BLaER1 treated with 17β-estradiol and CSF1 and Interleukin-3, amounts not matched to agents 10 nM and 100 nM (cell line): Measurements from ENCODE around the gene VDAC2.
A peak's percentile ranks its signal among the peaks of the same experiment; 100 is the strongest.
"Not testable (repeated sequence)": the region's sequence is repeated elsewhere in the genome, so short reads cannot be mapped to it uniquely, and the experiment has no call there.

Source experiments
- H3K27ac ChIP-seq, 11 experiments: shearing (Covaris generic); formaldehyde crosslinking; 2 replicates each; pipeline ENCODE4 v1.8.1; 2022
- H3K27me3 ChIP-seq, 11 experiments: shearing (Covaris generic); formaldehyde crosslinking; 2 replicates each; pipeline ENCODE4 v1.8.1; 2022
- H3K36me3 ChIP-seq, 11 experiments: shearing (Covaris generic); formaldehyde crosslinking; 2 replicates each; pipeline ENCODE4 v1.8.1; 2022
- H3K4me1 ChIP-seq, 10 experiments: shearing (Covaris generic); formaldehyde crosslinking; 2 replicates each; pipeline ENCODE4 v1.8.1; 2022
- H3K4me2 ChIP-seq, 11 experiments: shearing (Covaris generic); formaldehyde crosslinking; 2 replicates each; pipeline ENCODE4 v1.8.1; 2022
- H3K4me3 ChIP-seq, 10 experiments: shearing (Covaris generic); formaldehyde crosslinking; 2 replicates each; pipeline ENCODE4 v1.8.1; 2022
- H3K9ac ChIP-seq, 11 experiments: shearing (Covaris generic); formaldehyde crosslinking; 2 replicates each; pipeline ENCODE4 v1.8.1; 2022
- H3K9me3 ChIP-seq, 11 experiments: shearing (Covaris generic); formaldehyde crosslinking; replicated peaks in 1 of 11; 2 replicates each; pipeline ENCODE4 v1.8.1; 2022
- H4K20me1 ChIP-seq, 11 experiments: shearing (Covaris generic); formaldehyde crosslinking; 2 replicates each; pipeline ENCODE4 v1.8.1; 2022
- Cebpa-rat ChIP-seq, 11 experiments: shearing (Covaris generic); IDR thresholded peaks; 2 replicates each; pipeline ENCODE4 v1.8.1; 2022

VDAC2 gene

GRCh38 chr10:75195035-75195763 is 15.4 kb upstream of the VDAC2 start:
- H3K9me3 ChIP-seq, result no peaks in the 10 kb centered on the region
- H3K27me3 ChIP-seq, result no peaks in the 10 kb centered on the region
- no peak overlapping the region for H3K4me2 ChIP-seq
- H3K4me1 ChIP-seq, result peaks cover 0 to 21% (median 0%) of the 10 kb centered on the region in 10 experiments; a peak in 2 of 20 replicates
- no peak overlapping the region for H3K27ac ChIP-seq
- no peak overlapping the region for H3K9ac ChIP-seq
- H4K20me1 ChIP-seq, result no peaks in the 10 kb centered on the region
- H3K36me3 ChIP-seq, result peaks cover 4 to 54% (median 22%) of the 10 kb centered on the region in 11 experiments; a peak in 16 of 22 replicates
- no peak for TF ChIP-seq Cebpa-rat (IDR thresholded peaks at IDR 0.05)
- H3K4me3 ChIP-seq, result no peak overlapping the region

- H3K9me3 ChIP-seq, result no peaks in the 10 kb centered on the region
- no peak overlapping the region for H3K4me3 ChIP-seq
- H3K27me3 ChIP-seq, result no peaks in the 10 kb centered on the region
- peaks cover 2 to 50% (median 21%) of the 10 kb centered on the region in 11 experiments; a peak in 16 of 22 replicates for H3K36me3 ChIP-seq
- H3K4me1 ChIP-seq, result peaks cover 0 to 16% (median 0%) of the 10 kb centered on the region in 10 experiments; a peak in 5 of 20 replicates
- no peaks in the 10 kb centered on the region for H4K20me1 ChIP-seq
- TF ChIP-seq Cebpa-rat (IDR thresholded peaks at IDR 0.05), result no peak
- H3K9ac ChIP-seq, result no peak overlapping the region
- H3K27ac ChIP-seq, result no peak overlapping the region
- no peak overlapping the region for H3K4me2 ChIP-seq
Observed at GRCh38 chr10:75197066-75197465, 13.5 kb upstream of the VDAC2 start.

- Histone ChIP-seq H3K36me3 (peaks cover 0 to 42% (median 13%) of the 10 kb centered on the region in 11 experiments; a peak in 15 of 22 replicates), H3K9ac (no peak overlapping the region), H3K27ac (no peak overlapping the region), H3K27me3 (no peaks in the 10 kb centered on the region), H4K20me1 (no peaks in the 10 kb centered on the region), H3K4me3 (no peak overlapping the region), H3K9me3 (no peaks in the 10 kb centered on the region), H3K4me2 (no peak overlapping the region), H3K4me1 (peaks cover 0 to 19% (median 4%) of the 10 kb centered on the region in 10 experiments; a peak in 8 of 20 replicates)
- no peak for TF ChIP-seq Cebpa-rat (IDR thresholded peaks at IDR 0.05)
Observed at GRCh38 chr10:75197906-75198305, 12.7 kb upstream of the VDAC2 start.

GRCh38 chr10:75199949-75200348 is 10.6 kb upstream of the VDAC2 start:
- not testable (repeated sequence) for H3K4me3 ChIP-seq, H4K20me1 ChIP-seq, H3K27me3 ChIP-seq, H3K9ac ChIP-seq, H3K9me3 ChIP-seq, H3K27ac ChIP-seq, H3K4me2 ChIP-seq
- peaks cover 0 to 28% (median 7%) of the 10 kb centered on the region in 10 experiments; a peak in 9 of 20 replicates for H3K4me1 ChIP-seq
- peaks cover 0 to 33% (median 8%) of the 10 kb centered on the region in 11 experiments; a peak in 9 of 22 replicates for H3K36me3 ChIP-seq

- no peak overlapping the region for H3K4me3 ChIP-seq
- H4K20me1 ChIP-seq, result no peaks in the 10 kb centered on the region
- H3K4me1 ChIP-seq, result peaks cover 0 to 28% (median 7%) of the 10 kb centered on the region in 10 experiments; a peak in 9 of 20 replicates
- TF ChIP-seq Cebpa-rat (IDR thresholded peaks at IDR 0.05), result no peak
- H3K27me3 ChIP-seq, result no peaks in the 10 kb centered on the region
- no peak overlapping the region for H3K9ac ChIP-seq
- no peaks in the 10 kb centered on the region for H3K9me3 ChIP-seq
- H3K36me3 ChIP-seq, result peaks cover 0 to 14% (median 2%) of the 10 kb centered on the region in 11 experiments; a peak in 8 of 22 replicates
- H3K4me2 ChIP-seq, result no peak overlapping the region; a peak in 1 of 22 replicates
- 0 out of 22 replicates have a peak overlapping the region, but pooled peaks of 1 of the 11 experiments have one; percentile 6 for H3K27ac ChIP-seq
Observed at GRCh38 chr10:75201793-75202307, 8.7 kb upstream of the VDAC2 start.

GRCh38 chr10:75202321-75203045 is 8.1 kb upstream of the VDAC2 start:
- TF ChIP-seq Cebpa-rat (IDR thresholded peaks at IDR 0.05), result no peak
- 0 out of 22 replicates have a peak overlapping the region, but pooled peaks of 1 of the 11 experiments have one; percentile 24 for H3K9ac ChIP-seq
- H3K27me3 ChIP-seq, result no peaks in the 10 kb centered on the region
- no peaks in the 10 kb centered on the region for H4K20me1 ChIP-seq
- peaks cover 0 to 28% (median 7%) of the 10 kb centered on the region in 10 experiments; a peak in 9 of 20 replicates for H3K4me1 ChIP-seq
- H3K9me3 ChIP-seq, result no peaks in the 10 kb centered on the region
- no peak overlapping the region for H3K4me3 ChIP-seq
- H3K4me2 ChIP-seq, result peak overlapping the region in 5 of 11 experiments; percentile 10 to 50 (median 20); a peak in 6 of 22 replicates
- peaks cover 0 to 10% (median 0%) of the 10 kb centered on the region in 11 experiments; a peak in 5 of 22 replicates for H3K36me3 ChIP-seq
- peak overlapping the region in 3 of 11 experiments; percentile 6 to 40 (median 29); a peak in 5 of 22 replicates for H3K27ac ChIP-seq

GRCh38 chr10:75203046-75203620 is 7.5 kb upstream of the VDAC2 start:
- peak overlapping the region in 3 of 11 experiments; percentile 8 to 40 (median 35); a peak in 4 of 22 replicates for H3K27ac ChIP-seq
- not testable (repeated sequence) for H3K9me3 ChIP-seq, H3K4me3 ChIP-seq, H3K36me3 ChIP-seq, H3K27me3 ChIP-seq, H4K20me1 ChIP-seq
- H3K4me2 ChIP-seq, result peak overlapping the region in 5 of 11 experiments; percentile 10 to 50 (median 20); a peak in 7 of 22 replicates
- peaks cover 0 to 28% (median 7%) of the 10 kb centered on the region in 10 experiments; a peak in 9 of 20 replicates for H3K4me1 ChIP-seq
- 0 out of 22 replicates have a peak overlapping the region, but pooled peaks of 1 of the 11 experiments have one; percentile 24 for H3K9ac ChIP-seq

GRCh38 chr10:75203724-75204123 is 6.9 kb upstream of the VDAC2 start:
- peak overlapping the region in 1 of 11 experiments; percentile 34; a peak in 1 of 22 replicates for H3K4me2 ChIP-seq
- peaks cover 0 to 10% (median 0%) of the 10 kb centered on the region in 11 experiments; a peak in 5 of 22 replicates for H3K36me3 ChIP-seq
- no peak overlapping the region for H3K4me3 ChIP-seq
- no peak overlapping the region for H3K9ac ChIP-seq
- no peaks in the 10 kb centered on the region for H3K9me3 ChIP-seq
- H3K27me3 ChIP-seq, result no peaks in the 10 kb centered on the region
- H3K27ac ChIP-seq, result peak overlapping the region in 3 of 11 experiments; percentile 22 to 35 (median 34); a peak in 4 of 22 replicates
- H4K20me1 ChIP-seq, result no peaks in the 10 kb centered on the region
- peaks cover 0 to 26% (median 6%) of the 10 kb centered on the region in 10 experiments; a peak in 9 of 20 replicates for H3K4me1 ChIP-seq
- TF ChIP-seq Cebpa-rat (IDR thresholded peaks at IDR 0.05), result no peak
